GM12891 (cell line): ENCODE data around the gene SEMA3G.

Experiments
- PAX5 ChIP-seq: IDR thresholded peaks from 2 replicates; pipeline ENCODE4 v1.6.1; 2011; ENCODE audit warnings: low read length, moderate library complexity, mild to moderate bottlenecking; ENCODE audit not compliant: insufficient read depth, severe bottlenecking
- POLR2A ChIP-seq: IDR thresholded peaks from 2 replicates; pipeline ENCODE4 v1.6.1; 2011; ENCODE audit warnings: low read depth, low read length, control low read depth
- POLR2AphosphoS5 ChIP-seq: IDR thresholded peaks from 2 replicates; pipeline ENCODE4 v1.6.1; 2011; ENCODE audit warnings: low read depth, low read length, control low read depth
- TAF1 ChIP-seq: IDR thresholded peaks from 2 replicates; pipeline ENCODE4 v1.6.1; 2011; ENCODE audit warnings: low read depth, low read length, control low read depth

GRCh38 chr3:52461874-52462273 lies 17.0 kb upstream of the SEMA3G start:
- no peak for TF ChIP-seq TAF1
- no peak for TF ChIP-seq POLR2A
- no peak for TF ChIP-seq PAX5
- TF ChIP-seq POLR2AphosphoS5 = no peak
